HepG2 (cell line): ENCODE data around the gene FANCM. TPM values are rescaled to one million over a fixed set of nuclear protein-coding genes. Genes with fewer than 3 reads are reported as not detected.

ENCODE experiments used
- ELF1 ChIP-seq: sonication (generic); formaldehyde crosslinking; IDR thresholded peaks from 2 replicates; pipeline ENCODE4 v1.4.0; 2020; ENCODE audit warnings: missing genetic modification reagents
- HNRNPLL ChIP-seq: fragments of 200-400 bp; formaldehyde crosslinking; IDR thresholded peaks from 2 replicates; pipeline ENCODE4 v1.6.1; 2017; ENCODE audit warnings: mild to moderate bottlenecking, low read depth, low read length; ENCODE audit not compliant: poor library complexity, severe bottlenecking
- JARID2 ChIP-seq: sonication (generic); formaldehyde crosslinking; IDR thresholded peaks from 2 replicates; pipeline ENCODE4 v1.8.1; 2023; ENCODE audit warnings: missing genetic modification reagents, inconsistent platforms; ENCODE audit not compliant: insufficient replicate concordance
- KDM4B ChIP-seq: sonication (generic); formaldehyde crosslinking; IDR thresholded peaks from 2 replicates; pipeline ENCODE4 v1.4.0; 2020; ENCODE audit warnings: missing genetic modification reagents
- LCORL ChIP-seq, 2 experiments: fragments of 450-650 bp in 1 of 2; sonication (generic) in 1 of 2; formaldehyde crosslinking in 1 of 2; IDR thresholded peaks; 2 replicates each; pipeline versions ENCODE4 v1.5.0 to v1.6.1; 2017 to 2020; ENCODE audit warnings: antibody characterized with exemption in 1 of 2, missing genetic modification reagents in 1 of 2
- STAT5B ChIP-seq: sonication (generic); formaldehyde crosslinking; IDR thresholded peaks from 2 replicates; pipeline ENCODE4 v1.4.0; 2020; ENCODE audit warnings: missing genetic modification reagents
- YEATS4 ChIP-seq: sonication (generic); formaldehyde crosslinking; IDR thresholded peaks from 2 replicates; pipeline ENCODE4 v1.4.0; 2020; ENCODE audit warnings: missing genetic modification reagents, borderline replicate concordance
- ZNF777 ChIP-seq: sonication (generic); formaldehyde crosslinking; IDR thresholded peaks from 2 replicates; pipeline ENCODE4 v1.4.0; 2020; ENCODE audit warnings: missing genetic modification reagents
- polyA plus RNA-seq, 8 experiments: library from polyadenylated mRNA; depleted of rRNA in 3 of 8; stranded (reverse) in 7 of 8; unstranded in 1 of 8; fragments of >200 nt; fragmentation: Illumina TruSeq in 4 of 8; extraction: Trizol in 4 of 8; gene quantifications; 2 replicates each; pipeline versions ENCODE4 v1.2.1 to v1.2.3, GENCODE V29; 2011 to 2016; ENCODE audit warnings: low read depth in 4 of 8, missing spikeins in 1 of 8, mixed read lengths in 1 of 8; ENCODE audit not compliant: insufficient read depth in 1 of 8
- total RNA-seq, 5 experiments: library from RNA; depleted of rRNA; stranded (reverse); fragments of >200 nt; fragmentation: Illumina TruSeq; extraction: Trizol; gene quantifications; 2 replicates each; pipeline ENCODE4 v1.2.3, GENCODE V29; 2016; ENCODE audit warnings: low read depth in 1 of 5
- TF ChIP-seq, protein P1 (sequence below): sonication (generic); formaldehyde crosslinking; conservative IDR thresholded peaks from 2 replicates; pipeline ENCODE4 v1.4.0; 2020; ENCODE audit warnings: missing genetic modification reagents
- TF ChIP-seq, protein P2 (sequence below): sonication (generic); formaldehyde crosslinking; IDR thresholded peaks from 2 replicates; pipeline ENCODE4 v1.5.0; 2020; ENCODE audit warnings: mild to moderate bottlenecking, missing genetic modification reagents
- TF ChIP-seq, protein P3 (sequence below): IDR thresholded peaks from 2 replicates; pipeline ENCODE4 v1.6.1; 2016
- TF ChIP-seq, protein P4 (sequence below): IDR thresholded peaks from 2 replicates; pipeline ENCODE4 v1.6.1; 2016; ENCODE audit warnings: mild to moderate bottlenecking
- TF ChIP-seq, protein P5 (sequence below), 2 experiments: sonication (generic) in 1 of 2; formaldehyde crosslinking in 1 of 2; IDR thresholded peaks; 2 replicates each; pipeline versions ENCODE4 v1.4.0 to v1.6.1; 2016 to 2020; ENCODE audit warnings: borderline replicate concordance in 1 of 2, low read depth in 1 of 2, mild to moderate bottlenecking in 1 of 2, missing genetic modification reagents in 1 of 2

FANCM gene
- total and polyA plus RNA-seq, 2 of the 13 experiments (the other 11 are each of a cell fraction or from before 2014, with no cell fraction given), result 2.6 to 10.4 TPM

DNA sequence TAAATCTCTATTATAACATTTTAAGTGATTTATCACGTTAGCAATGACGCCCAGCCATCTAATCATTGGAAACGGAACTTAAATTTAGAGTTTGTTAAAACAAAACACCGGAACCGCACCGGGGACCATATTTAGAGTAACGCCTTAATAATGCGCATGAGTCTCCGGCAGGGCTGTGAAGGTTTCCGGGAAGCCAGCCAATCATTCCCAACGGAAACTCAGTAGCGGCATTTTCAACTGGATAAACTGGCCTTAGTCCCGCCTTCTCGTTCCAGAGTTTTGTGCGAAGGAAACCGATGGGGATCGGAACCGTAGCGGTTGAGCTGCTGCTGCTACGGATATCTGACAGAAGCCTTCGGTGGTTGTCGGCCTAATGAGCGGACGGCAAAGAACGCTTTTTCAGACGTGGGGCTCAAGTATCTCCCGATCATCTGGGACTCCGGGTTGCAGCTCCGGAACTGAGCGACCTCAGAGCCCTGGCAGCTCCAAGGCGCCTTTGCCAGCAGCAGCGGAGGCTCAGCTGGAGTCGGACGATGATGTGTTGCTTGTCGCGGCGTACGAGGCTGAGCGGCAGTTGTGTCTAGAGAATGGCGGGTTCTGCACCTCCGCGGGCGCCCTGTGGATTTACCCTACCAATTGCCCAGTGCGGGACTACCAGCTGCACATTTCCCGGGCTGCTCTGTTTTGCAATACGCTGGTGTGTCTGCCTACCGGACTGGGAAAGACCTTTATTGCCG, at the start of gene FANCM (continued):
- TF ChIP-seq JARID2 (CRISPR knock-in tag), result no peak
- peak; percentile 66; the same call in 1 of the 2 replicates for TF ChIP-seq YEATS4 (CRISPR knock-in tag)
- TF ChIP-seq, protein P1, sequence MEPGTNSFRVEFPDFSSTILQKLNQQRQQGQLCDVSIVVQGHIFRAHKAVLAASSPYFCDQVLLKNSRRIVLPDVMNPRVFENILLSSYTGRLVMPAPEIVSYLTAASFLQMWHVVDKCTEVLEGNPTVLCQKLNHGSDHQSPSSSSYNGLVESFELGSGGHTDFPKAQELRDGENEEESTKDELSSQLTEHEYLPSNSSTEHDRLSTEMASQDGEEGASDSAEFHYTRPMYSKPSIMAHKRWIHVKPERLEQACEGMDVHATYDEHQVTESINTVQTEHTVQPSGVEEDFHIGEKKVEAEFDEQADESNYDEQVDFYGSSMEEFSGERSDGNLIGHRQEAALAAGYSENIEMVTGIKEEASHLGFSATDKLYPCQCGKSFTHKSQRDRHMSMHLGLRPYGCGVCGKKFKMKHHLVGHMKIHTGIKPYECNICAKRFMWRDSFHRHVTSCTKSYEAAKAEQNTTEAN (CRISPR knock-in tag), result 0 out of 2 replicates have a peak, but pooled peaks have one; percentile 39
- TF ChIP-seq KDM4B (CRISPR knock-in tag), result no peak
- TF ChIP-seq, protein P2, sequence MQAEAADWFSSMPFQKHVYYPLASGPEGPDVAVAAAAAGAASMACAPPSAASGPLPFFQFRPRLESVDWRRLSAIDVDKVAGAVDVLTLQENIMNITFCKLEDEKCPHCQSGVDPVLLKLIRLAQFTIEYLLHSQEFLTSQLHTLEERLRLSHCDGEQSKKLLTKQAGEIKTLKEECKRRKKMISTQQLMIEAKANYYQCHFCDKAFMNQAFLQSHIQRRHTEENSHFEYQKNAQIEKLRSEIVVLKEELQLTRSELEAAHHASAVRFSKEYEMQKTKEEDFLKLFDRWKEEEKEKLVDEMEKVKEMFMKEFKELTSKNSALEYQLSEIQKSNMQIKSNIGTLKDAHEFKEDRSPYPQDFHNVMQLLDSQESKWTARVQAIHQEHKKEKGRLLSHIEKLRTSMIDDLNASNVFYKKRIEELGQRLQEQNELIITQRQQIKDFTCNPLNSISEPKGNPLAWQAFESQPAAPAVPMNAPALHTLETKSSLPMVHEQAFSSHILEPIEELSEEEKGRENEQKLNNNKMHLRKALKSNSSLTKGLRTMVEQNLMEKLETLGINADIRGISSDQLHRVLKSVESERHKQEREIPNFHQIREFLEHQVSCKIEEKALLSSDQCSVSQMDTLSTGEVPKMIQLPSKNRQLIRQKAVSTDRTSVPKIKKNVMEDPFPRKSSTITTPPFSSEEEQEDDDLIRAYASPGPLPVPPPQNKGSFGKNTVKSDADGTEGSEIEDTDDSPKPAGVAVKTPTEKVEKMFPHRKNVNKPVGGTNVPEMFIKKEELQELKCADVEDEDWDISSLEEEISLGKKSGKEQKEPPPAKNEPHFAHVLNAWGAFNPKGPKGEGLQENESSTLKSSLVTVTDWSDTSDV, result no peak
- TF ChIP-seq, protein P3, sequence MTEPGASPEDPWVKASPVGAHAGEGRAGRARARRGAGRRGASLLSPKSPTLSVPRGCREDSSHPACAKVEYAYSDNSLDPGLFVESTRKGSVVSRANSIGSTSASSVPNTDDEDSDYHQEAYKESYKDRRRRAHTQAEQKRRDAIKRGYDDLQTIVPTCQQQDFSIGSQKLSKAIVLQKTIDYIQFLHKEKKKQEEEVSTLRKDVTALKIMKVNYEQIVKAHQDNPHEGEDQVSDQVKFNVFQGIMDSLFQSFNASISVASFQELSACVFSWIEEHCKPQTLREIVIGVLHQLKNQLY (CRISPR knock-in tag), result no peak
- TF ChIP-seq STAT5B, result no peak
- TF ChIP-seq, protein P4, sequence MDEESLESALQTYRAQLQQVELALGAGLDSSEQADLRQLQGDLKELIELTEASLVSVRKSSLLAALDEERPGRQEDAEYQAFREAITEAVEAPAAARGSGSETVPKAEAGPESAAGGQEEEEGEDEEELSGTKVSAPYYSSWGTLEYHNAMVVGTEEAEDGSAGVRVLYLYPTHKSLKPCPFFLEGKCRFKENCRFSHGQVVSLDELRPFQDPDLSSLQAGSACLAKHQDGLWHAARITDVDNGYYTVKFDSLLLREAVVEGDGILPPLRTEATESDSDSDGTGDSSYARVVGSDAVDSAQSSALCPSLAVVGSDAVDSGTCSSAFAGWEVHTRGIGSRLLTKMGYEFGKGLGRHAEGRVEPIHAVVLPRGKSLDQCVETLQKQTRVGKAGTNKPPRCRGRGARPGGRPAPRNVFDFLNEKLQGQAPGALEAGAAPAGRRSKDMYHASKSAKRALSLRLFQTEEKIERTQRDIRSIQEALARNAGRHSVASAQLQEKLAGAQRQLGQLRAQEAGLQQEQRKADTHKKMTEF (CRISPR knock-in tag), result peak; percentile 59
- peak; percentile 55 for TF ChIP-seq HNRNPLL
- TF ChIP-seq LCORL (IDR thresholded peaks at IDR 0.05), result no peak
- no peak for TF ChIP-seq LCORL (CRISPR knock-in tag; IDR thresholded peaks at IDR 0.05)
- TF ChIP-seq, protein P5, sequence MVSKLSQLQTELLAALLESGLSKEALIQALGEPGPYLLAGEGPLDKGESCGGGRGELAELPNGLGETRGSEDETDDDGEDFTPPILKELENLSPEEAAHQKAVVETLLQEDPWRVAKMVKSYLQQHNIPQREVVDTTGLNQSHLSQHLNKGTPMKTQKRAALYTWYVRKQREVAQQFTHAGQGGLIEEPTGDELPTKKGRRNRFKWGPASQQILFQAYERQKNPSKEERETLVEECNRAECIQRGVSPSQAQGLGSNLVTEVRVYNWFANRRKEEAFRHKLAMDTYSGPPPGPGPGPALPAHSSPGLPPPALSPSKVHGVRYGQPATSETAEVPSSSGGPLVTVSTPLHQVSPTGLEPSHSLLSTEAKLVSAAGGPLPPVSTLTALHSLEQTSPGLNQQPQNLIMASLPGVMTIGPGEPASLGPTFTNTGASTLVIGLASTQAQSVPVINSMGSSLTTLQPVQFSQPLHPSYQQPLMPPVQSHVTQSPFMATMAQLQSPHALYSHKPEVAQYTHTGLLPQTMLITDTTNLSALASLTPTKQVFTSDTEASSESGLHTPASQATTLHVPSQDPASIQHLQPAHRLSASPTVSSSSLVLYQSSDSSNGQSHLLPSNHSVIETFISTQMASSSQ (IDR thresholded peaks at IDR 0.05; ENCODE audit: low read depth), result peak; percentile 23; the same call in 1 of the 2 replicates
- TF ChIP-seq, protein P5 (CRISPR knock-in tag; IDR thresholded peaks at IDR 0.05; ENCODE audit: borderline replicate concordance), result no peak
- TF ChIP-seq ELF1 (CRISPR knock-in tag), result peak; percentile 83
- peak; percentile 56; the same call in 1 of the 2 replicates for TF ChIP-seq ZNF777 (CRISPR knock-in tag)
